ENCODE results near the gene PLCXD1. TPM values are rescaled to one million over a fixed set of nuclear protein-coding genes. Genes with fewer than 3 reads are reported as not detected.

The PLCXD1 gene
- total RNA-seq, 1 experiment from 2014 or later, result 8.7 TPM

DNA sequence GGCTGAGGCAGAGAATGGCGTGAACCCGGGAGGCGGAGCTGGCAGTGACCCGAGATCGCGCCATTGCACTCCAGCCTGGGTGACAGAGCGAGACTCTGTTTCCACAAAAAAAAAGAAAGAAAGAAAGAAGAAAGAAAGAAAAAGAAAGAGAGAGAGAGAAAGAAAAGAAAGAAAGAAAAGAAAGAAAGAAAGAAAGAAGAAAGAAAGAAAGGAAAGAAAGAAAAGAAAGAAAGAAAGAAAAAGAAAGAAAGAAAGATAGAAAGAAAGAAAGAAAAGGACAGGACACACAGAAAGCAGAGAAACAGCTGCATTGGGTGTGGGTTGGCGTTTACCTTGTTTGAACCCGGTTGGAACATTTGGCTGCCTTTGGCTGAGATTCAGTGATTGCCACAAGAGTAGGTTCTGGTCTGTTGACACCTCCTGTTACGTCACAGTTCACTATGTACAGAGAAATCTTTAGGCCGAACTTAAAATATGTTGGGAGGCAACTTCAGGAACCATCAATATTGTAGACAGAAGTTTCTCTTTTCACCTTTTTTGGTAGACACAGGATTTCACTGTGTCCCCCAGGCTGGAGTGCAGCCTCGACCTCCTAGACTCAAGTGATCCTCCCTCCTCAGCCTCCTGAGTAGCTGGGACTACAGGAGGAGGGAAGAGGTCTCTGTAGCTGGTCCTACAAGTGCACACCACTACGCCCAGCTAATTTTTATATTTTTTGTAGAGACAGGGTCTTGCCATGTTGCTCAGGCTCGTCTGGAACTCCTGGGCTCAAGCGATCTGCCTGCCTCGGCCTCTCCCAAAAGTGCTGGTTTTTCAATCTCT is 16.3 kb upstream of the PLCXD1 start:
- H3K27me3 ChIP-seq (ENCODE audit: insufficient read depth, low read depth), result no peaks in the 10 kb centered on the region
- TF ChIP-seq EZH2 (IDR thresholded peaks at IDR 0.05; ENCODE audit: low read depth), result no peak
- TF ChIP-seq, protein P1, sequence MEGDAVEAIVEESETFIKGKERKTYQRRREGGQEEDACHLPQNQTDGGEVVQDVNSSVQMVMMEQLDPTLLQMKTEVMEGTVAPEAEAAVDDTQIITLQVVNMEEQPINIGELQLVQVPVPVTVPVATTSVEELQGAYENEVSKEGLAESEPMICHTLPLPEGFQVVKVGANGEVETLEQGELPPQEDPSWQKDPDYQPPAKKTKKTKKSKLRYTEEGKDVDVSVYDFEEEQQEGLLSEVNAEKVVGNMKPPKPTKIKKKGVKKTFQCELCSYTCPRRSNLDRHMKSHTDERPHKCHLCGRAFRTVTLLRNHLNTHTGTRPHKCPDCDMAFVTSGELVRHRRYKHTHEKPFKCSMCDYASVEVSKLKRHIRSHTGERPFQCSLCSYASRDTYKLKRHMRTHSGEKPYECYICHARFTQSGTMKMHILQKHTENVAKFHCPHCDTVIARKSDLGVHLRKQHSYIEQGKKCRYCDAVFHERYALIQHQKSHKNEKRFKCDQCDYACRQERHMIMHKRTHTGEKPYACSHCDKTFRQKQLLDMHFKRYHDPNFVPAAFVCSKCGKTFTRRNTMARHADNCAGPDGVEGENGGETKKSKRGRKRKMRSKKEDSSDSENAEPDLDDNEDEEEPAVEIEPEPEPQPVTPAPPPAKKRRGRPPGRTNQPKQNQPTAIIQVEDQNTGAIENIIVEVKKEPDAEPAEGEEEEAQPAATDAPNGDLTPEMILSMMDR (conservative IDR thresholded peaks at IDR 0.05), result no peak
- H3F3A ChIP-seq (ENCODE audit: insufficient read depth, low read depth), result peaks cover 11% of the 10 kb centered on the region; the same call in 1 of the 2 replicates
- H3K9me3 ChIP-seq (ENCODE audit: insufficient read depth, low read depth), result no peaks in the 10 kb centered on the region
- POLR2A ChIA-PET (ENCODE audit: unreplicated experiment), result no interaction called here
- no peak overlapping the region for H3K4me3 ChIP-seq
- H3K4me2 ChIP-seq, result no peak overlapping the region
- no peaks in the 10 kb centered on the region for H3K79me2 ChIP-seq (ENCODE audit: low read depth)
- BruUV-seq (replicated peaks), result no TSS peak
- H4K20me1 ChIP-seq (ENCODE audit: insufficient read depth), result no peaks in the 10 kb centered on the region
- H3K9me2 ChIP-seq (ENCODE audit: insufficient read depth), result no peaks in the 10 kb centered on the region
- H3K36me3 ChIP-seq (ENCODE audit: low read depth), result no peaks in the 10 kb centered on the region
- no peak for DNase-seq
- CTCF ChIA-PET, result no interaction called here
- no peak overlapping the region for H2AFZ ChIP-seq
- no peak overlapping the region for H3K27ac ChIP-seq
- H3K4me1 ChIP-seq (replicated peaks; ENCODE audit: insufficient read depth), result peaks cover 22% of the 10 kb centered on the region
- intact Hi-C loops (cut with micrococcal nuclease; ENCODE audit: unreplicated experiment), result no loop called here

DNA sequence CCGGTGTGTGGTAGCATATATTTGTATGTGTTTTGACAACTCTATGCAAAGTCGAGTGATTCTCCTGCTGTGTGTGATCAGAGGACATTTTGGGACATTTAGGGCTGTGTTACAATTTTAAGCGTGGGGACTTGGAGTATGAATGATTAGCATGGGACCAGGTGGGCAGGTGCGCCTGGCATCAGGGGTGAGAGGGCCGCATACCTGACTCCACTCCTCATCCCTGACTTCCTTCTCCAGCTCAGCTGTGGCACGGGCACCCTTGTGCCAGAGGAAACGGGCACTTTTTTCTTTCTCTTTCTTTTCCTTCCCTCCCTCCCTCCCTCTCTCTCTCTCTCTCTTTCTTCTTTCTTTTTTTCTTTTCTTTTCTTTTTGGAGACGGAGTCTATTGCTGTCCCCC is 15.7 kb upstream of the PLCXD1 start:
- no peaks in the 10 kb centered on the region for H3K36me3 ChIP-seq (ENCODE audit: low read depth)
- H3K4me2 ChIP-seq, result no peak overlapping the region
- no peak overlapping the region for H2AFZ ChIP-seq
- H3K27me3 ChIP-seq (ENCODE audit: insufficient read depth, low read depth), result no peaks in the 10 kb centered on the region
- no peak overlapping the region for H3K4me3 ChIP-seq
- H3K4me1 ChIP-seq (replicated peaks; ENCODE audit: insufficient read depth), result peaks cover 18% of the 10 kb centered on the region
- TF ChIP-seq, protein P1 (conservative IDR thresholded peaks at IDR 0.05), result no peak
- TF ChIP-seq EZH2 (IDR thresholded peaks at IDR 0.05; ENCODE audit: low read depth), result no peak
- no TSS peak for BruUV-seq (replicated peaks)
- H3K27ac ChIP-seq, result no peak overlapping the region
- H4K20me1 ChIP-seq (ENCODE audit: insufficient read depth), result no peaks in the 10 kb centered on the region
- intact Hi-C loops (cut with micrococcal nuclease; ENCODE audit: unreplicated experiment), result no loop called here
- CTCF ChIA-PET, result no interaction called here
- POLR2A ChIA-PET (ENCODE audit: unreplicated experiment), result no interaction called here
- no peaks in the 10 kb centered on the region for H3K79me2 ChIP-seq (ENCODE audit: low read depth)
- peaks cover 6% of the 10 kb centered on the region; the same call in 1 of the 2 replicates for H3F3A ChIP-seq (ENCODE audit: insufficient read depth, low read depth)
- no peaks in the 10 kb centered on the region for H3K9me3 ChIP-seq (ENCODE audit: insufficient read depth, low read depth)
- DNase-seq, result no peak
- H3K9me2 ChIP-seq (ENCODE audit: insufficient read depth), result no peaks in the 10 kb centered on the region

DNA sequence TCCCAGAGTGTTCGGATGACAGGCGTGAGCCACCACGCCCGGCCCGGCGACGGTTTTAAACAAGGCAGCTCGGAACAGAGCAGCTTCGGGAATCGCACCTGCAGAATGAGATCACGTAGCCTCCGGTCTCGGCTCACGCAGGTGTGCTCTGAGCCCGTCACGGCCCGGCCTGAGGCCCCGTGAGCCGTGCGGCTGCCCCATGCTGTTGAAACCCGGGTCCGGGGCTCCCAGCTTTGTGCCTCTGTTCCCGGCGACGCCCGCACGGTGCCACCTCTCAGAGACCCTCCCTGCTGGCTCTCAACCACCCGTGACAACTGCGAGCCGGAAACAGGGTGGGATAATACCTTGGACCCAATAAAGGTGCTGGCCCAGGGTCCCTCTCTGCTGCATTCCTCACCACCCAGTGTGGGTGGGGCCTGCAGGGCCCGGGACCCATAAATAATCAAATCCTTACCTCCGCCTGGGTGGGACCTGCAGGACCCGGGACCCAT is 13.4 kb upstream of the PLCXD1 start:
- no peaks in the 10 kb centered on the region for H3F3A ChIP-seq (ENCODE audit: insufficient read depth, low read depth)
- no peak overlapping the region for H3K27ac ChIP-seq
- no peaks in the 10 kb centered on the region for H4K20me1 ChIP-seq (ENCODE audit: insufficient read depth)
- H2AFZ ChIP-seq, result no peak overlapping the region
- no peak for TF ChIP-seq EZH2 (IDR thresholded peaks at IDR 0.05; ENCODE audit: low read depth)
- TF ChIP-seq, protein P1 (conservative IDR thresholded peaks at IDR 0.05), result no peak
- H3K27me3 ChIP-seq (ENCODE audit: insufficient read depth, low read depth), result no peaks in the 10 kb centered on the region
- no peak overlapping the region for H3K4me3 ChIP-seq
- BruUV-seq (replicated peaks), result no TSS peak
- no peak overlapping the region for H3K4me2 ChIP-seq
- H3K9me3 ChIP-seq (ENCODE audit: insufficient read depth, low read depth), result no peaks in the 10 kb centered on the region
- intact Hi-C loops (cut with micrococcal nuclease; ENCODE audit: unreplicated experiment), result no loop called here
- no peaks in the 10 kb centered on the region for H3K36me3 ChIP-seq (ENCODE audit: low read depth)
- ChIA-PET POLR2A (ENCODE audit: unreplicated experiment) (no interaction called here), CTCF (no interaction called here)
- no peak for DNase-seq
- no peaks in the 10 kb centered on the region for H3K79me2 ChIP-seq (ENCODE audit: low read depth)
- no peaks in the 10 kb centered on the region for H3K4me1 ChIP-seq (replicated peaks; ENCODE audit: insufficient read depth)
- no peaks in the 10 kb centered on the region for H3K9me2 ChIP-seq (ENCODE audit: insufficient read depth)
